H9 (cell line): ENCODE data around the gene TRAF5. TPM values are rescaled to one million over a fixed set of nuclear protein-coding genes. Genes with fewer than 3 reads are reported as not detected.

Experiments
- DNase-seq: peaks from one replicate; pipeline ENCODE4 v3.0.0-alpha.2; 2017
- H2AFZ ChIP-seq: one replicate; pipeline ENCODE4 v1.6.1; 2013; ENCODE audit warnings: mild to moderate bottlenecking, low read length, control low read depth, moderate library complexity
- H2AK5ac ChIP-seq: 2 replicates; pipeline ENCODE4 v1.6.1; 2013; ENCODE audit warnings: low read length, control low read depth, mixed read lengths; ENCODE audit not compliant: insufficient read length
- H2BK120ac ChIP-seq: one replicate; pipeline ENCODE4 v1.6.1; 2013; ENCODE audit warnings: low read depth, mild to moderate bottlenecking, low read length, control low read depth, inconsistent platforms; ENCODE audit not compliant: poor library complexity, severe bottlenecking
- H2BK12ac ChIP-seq: 2 replicates; pipeline ENCODE4 v1.6.1; 2013; ENCODE audit warnings: low read length, control low read depth, mixed read lengths, low read depth; ENCODE audit not compliant: insufficient read length
- H2BK15ac ChIP-seq: 2 replicates; pipeline ENCODE4 v1.6.1; 2013; ENCODE audit warnings: low read depth, low read length, control low read depth
- H2BK20ac ChIP-seq: one replicate; pipeline ENCODE4 v1.6.1; 2013; ENCODE audit warnings: low read depth, mild to moderate bottlenecking, low read length, control low read depth, inconsistent platforms; ENCODE audit not compliant: poor library complexity, severe bottlenecking
- H2BK5ac ChIP-seq: 2 replicates; pipeline ENCODE4 v1.6.1; 2013; ENCODE audit warnings: low read length, control low read depth, mixed read lengths; ENCODE audit not compliant: insufficient read length
- H3K14ac ChIP-seq: 2 replicates; pipeline ENCODE4 v1.6.1; 2013; ENCODE audit warnings: low read length, control low read depth; ENCODE audit not compliant: insufficient read depth
- H3K18ac ChIP-seq: 2 replicates; pipeline ENCODE4 v1.6.1; 2013; ENCODE audit warnings: low read depth, mild to moderate bottlenecking, mixed read lengths, low read length, control low read depth; ENCODE audit not compliant: insufficient read length
- H3K23ac ChIP-seq: 2 replicates; pipeline ENCODE4 v1.6.1; 2013; ENCODE audit warnings: low read length, control low read depth, mixed read lengths, low read depth; ENCODE audit not compliant: insufficient read length
- H3K23me2 ChIP-seq: 2 replicates; pipeline ENCODE4 v1.6.1; 2013; ENCODE audit warnings: low read depth, mild to moderate bottlenecking, mixed read lengths, low read length, control low read depth; ENCODE audit not compliant: insufficient read length, poor library complexity, severe bottlenecking
- H3K27ac ChIP-seq: 2 replicates; pipeline ENCODE4 v1.5.1; 2013; ENCODE audit warnings: low read length, control low read depth, mixed read lengths, low read depth; ENCODE audit not compliant: insufficient read length
- H3K27me3 ChIP-seq: 2 replicates; pipeline ENCODE4 v1.6.1; 2013; ENCODE audit warnings: low read length, control low read depth, inconsistent platforms; ENCODE audit not compliant: insufficient read depth
- H3K4ac ChIP-seq: 2 replicates; pipeline ENCODE4 v1.6.1; 2013; ENCODE audit warnings: low read depth, mild to moderate bottlenecking, control low read depth, inconsistent platforms, low read length, moderate library complexity
- H3K4me1 ChIP-seq: 2 replicates; pipeline ENCODE4 v1.6.1; 2013; ENCODE audit warnings: low read length, control low read depth, inconsistent platforms; ENCODE audit not compliant: insufficient read depth
- H3K4me2 ChIP-seq: 2 replicates; pipeline ENCODE4 v1.6.1; 2013; ENCODE audit warnings: low read length, control low read depth, mixed read lengths; ENCODE audit not compliant: insufficient read length, insufficient read depth
- H3K56ac ChIP-seq: 2 replicates; pipeline ENCODE4 v1.6.1; 2013; ENCODE audit warnings: low read depth, mild to moderate bottlenecking, mixed read lengths, low read length, control low read depth; ENCODE audit not compliant: insufficient read length
- H3K79me1 ChIP-seq: 2 replicates; pipeline ENCODE4 v1.6.1; 2013; ENCODE audit warnings: low read depth, mild to moderate bottlenecking, moderate library complexity, low read length, control low read depth, inconsistent platforms; ENCODE audit not compliant: insufficient read depth, poor library complexity, severe bottlenecking
- H3K79me2 ChIP-seq: 2 replicates; pipeline ENCODE4 v1.6.1; 2013; ENCODE audit warnings: low read length, control low read depth, inconsistent platforms; ENCODE audit not compliant: insufficient read depth
- H3K9ac ChIP-seq: 2 replicates; pipeline ENCODE4 v1.6.1; 2013; ENCODE audit warnings: low read length, control low read depth, mixed read lengths; ENCODE audit not compliant: insufficient read length; ENCODE audit errors: extremely low read depth
- H3K9me3 ChIP-seq: one replicate; pipeline ENCODE4 v1.6.1; 2013; ENCODE audit warnings: low read depth, low read length, inconsistent platforms; ENCODE audit not compliant: control insufficient read depth
- H3T11ph ChIP-seq: one replicate; pipeline ENCODE4 v1.6.1; 2013; ENCODE audit warnings: mild to moderate bottlenecking, low read length, control low read depth, inconsistent platforms
- H4K20me1 ChIP-seq: one replicate; pipeline ENCODE4 v1.6.1; 2013; ENCODE audit not compliant: control insufficient read depth, insufficient read length, insufficient read depth
- H4K5ac ChIP-seq: 2 replicates; pipeline ENCODE4 v1.6.1; 2013; ENCODE audit warnings: low read depth, mild to moderate bottlenecking, mixed read lengths, low read length, control low read depth; ENCODE audit not compliant: insufficient read length
- H4K8ac ChIP-seq: replicated peaks from 2 replicates; pipeline ENCODE4 v1.6.1; 2013; ENCODE audit warnings: low read length, control low read depth, mixed read lengths, low read depth; ENCODE audit not compliant: insufficient read length
- H4K91ac ChIP-seq: 2 replicates; pipeline ENCODE4 v1.6.1; 2013; ENCODE audit warnings: low read depth, mild to moderate bottlenecking, moderate library complexity, mixed read lengths, low read length, control low read depth; ENCODE audit not compliant: insufficient read length
- H3K27ac Mint-ChIP-seq, 3 experiments: 2 replicates in 2 of 3; 3 replicates in 1 of 3; pipeline ENCODE4 v1.8.0; 2020 to 2021; ENCODE audit warnings: mixed read lengths in 3 of 3, mild to moderate bottlenecking in 1 of 3, moderate library complexity in 1 of 3
- H3K27me3 Mint-ChIP-seq: 2 replicates; pipeline ENCODE4 v1.8.0; 2021; ENCODE audit warnings: low read depth, mild to moderate bottlenecking, moderate library complexity, mixed read lengths
- H3K36me3 Mint-ChIP-seq, 3 experiments: 2 replicates in 2 of 3; 3 replicates in 1 of 3; pipeline ENCODE4 v1.8.0; 2020 to 2021; ENCODE audit warnings: low read depth in 3 of 3, mixed read lengths in 3 of 3; ENCODE audit not compliant: insufficient read depth in 1 of 3
- H3K4me1 Mint-ChIP-seq, 2 experiments: 2 replicates each; pipeline ENCODE4 v1.8.0; 2020; ENCODE audit warnings: mixed read lengths in 2 of 2
- H3K4me3 Mint-ChIP-seq, 2 experiments: 2 replicates in 1 of 2; 3 replicates in 1 of 2; pipeline ENCODE4 v1.8.0; 2020 to 2021; ENCODE audit warnings: mild to moderate bottlenecking in 2 of 2, mixed read lengths in 2 of 2, moderate library complexity in 1 of 2
- H3K9me3 Mint-ChIP-seq, 2 experiments: 2 replicates in 1 of 2; 3 replicates in 1 of 2; pipeline ENCODE4 v1.8.0; 2020; ENCODE audit warnings: mild to moderate bottlenecking in 2 of 2, mixed read lengths in 2 of 2, moderate library complexity in 1 of 2
- WGBS: extraction: QIAGEN DNeasy Blood & Tissue Kit; methylation state at CpG from one replicate; pipeline ENCODE4 v1.1.7; 2013; ENCODE audit warnings: missing lambda C conversion rate, low lambda C conversion rate, mixed read lengths; ENCODE audit not compliant: insufficient read length; ENCODE audit errors: extremely low coverage; 5-methylcytosine and 5-hydroxymethylcytosine counted together
- total RNA-seq: library from RNA; stranded (reverse); gene quantifications from 2 replicates; pipeline ENCODE4 v1.2.1, GENCODE V29; 2021
- TF ChIP-seq, protein P1 (sequence below): fragments of 200-600 bp; sonication (generic); conservative IDR thresholded peaks from 3 replicates; pipeline ENCODE4 v1.8.0; 2021; ENCODE audit warnings: antibody characterized with exemption, mild to moderate bottlenecking

Gene TRAF5
- total RNA-seq, 1 experiment from 2014 or later, result 19.1 TPM

GRCh38 chr1:211281320-211282022 is 45.2 kb upstream of the TRAF5 start:
- H2AFZ ChIP-seq, result no peak overlapping the region
- no peak overlapping the region for H2AK5ac ChIP-seq
- no peak for DNase-seq
- H3K23me2 ChIP-seq, result no peaks in the 10 kb centered on the region
- H3K27me3 Mint-ChIP-seq, result no peaks in the 10 kb centered on the region
- H3K9me3 ChIP-seq, result no peaks in the 10 kb centered on the region
- H3K9me3 Mint-ChIP-seq, result no peaks in the 10 kb centered on the region
- H2BK20ac ChIP-seq, result no peak overlapping the region
- H3K79me2 ChIP-seq, result no peaks in the 10 kb centered on the region
- no peak overlapping the region for H3K4me2 ChIP-seq
- H3K27ac Mint-ChIP-seq, result no peak overlapping the region
- no peak overlapping the region for H4K8ac ChIP-seq
- no peak overlapping the region for H3K27ac ChIP-seq
- H3K4me1 ChIP-seq, result no peaks in the 10 kb centered on the region
- WGBS, result no CpG with 5 or more reads among the region's 6 CpGs
- no peak overlapping the region for H3K23ac ChIP-seq
- H3K27me3 ChIP-seq, result no peaks in the 10 kb centered on the region
- H4K20me1 ChIP-seq, result no peaks in the 10 kb centered on the region
- no peak overlapping the region for H2BK5ac ChIP-seq
- H3K36me3 Mint-ChIP-seq, result peaks cover 2 to 28% (median 17%) of the 10 kb centered on the region in 3 experiments; a peak in 6 of 7 replicates
- H3K4ac ChIP-seq, result no peak overlapping the region
- H2BK12ac ChIP-seq, result no peak overlapping the region
- no peaks in the 10 kb centered on the region for H3K79me1 ChIP-seq
- no peak overlapping the region for H4K5ac ChIP-seq
- no peak overlapping the region for H2BK15ac ChIP-seq
- H3K4me3 Mint-ChIP-seq, result no peak overlapping the region
- H2BK120ac ChIP-seq, result no peak overlapping the region
- no peak overlapping the region for H3K14ac ChIP-seq
- no peak overlapping the region for H3K18ac ChIP-seq
- H3T11ph ChIP-seq, result no peak overlapping the region
- H3K56ac ChIP-seq, result no peak overlapping the region
- H4K91ac ChIP-seq, result no peak overlapping the region
- TF ChIP-seq, protein P1, sequence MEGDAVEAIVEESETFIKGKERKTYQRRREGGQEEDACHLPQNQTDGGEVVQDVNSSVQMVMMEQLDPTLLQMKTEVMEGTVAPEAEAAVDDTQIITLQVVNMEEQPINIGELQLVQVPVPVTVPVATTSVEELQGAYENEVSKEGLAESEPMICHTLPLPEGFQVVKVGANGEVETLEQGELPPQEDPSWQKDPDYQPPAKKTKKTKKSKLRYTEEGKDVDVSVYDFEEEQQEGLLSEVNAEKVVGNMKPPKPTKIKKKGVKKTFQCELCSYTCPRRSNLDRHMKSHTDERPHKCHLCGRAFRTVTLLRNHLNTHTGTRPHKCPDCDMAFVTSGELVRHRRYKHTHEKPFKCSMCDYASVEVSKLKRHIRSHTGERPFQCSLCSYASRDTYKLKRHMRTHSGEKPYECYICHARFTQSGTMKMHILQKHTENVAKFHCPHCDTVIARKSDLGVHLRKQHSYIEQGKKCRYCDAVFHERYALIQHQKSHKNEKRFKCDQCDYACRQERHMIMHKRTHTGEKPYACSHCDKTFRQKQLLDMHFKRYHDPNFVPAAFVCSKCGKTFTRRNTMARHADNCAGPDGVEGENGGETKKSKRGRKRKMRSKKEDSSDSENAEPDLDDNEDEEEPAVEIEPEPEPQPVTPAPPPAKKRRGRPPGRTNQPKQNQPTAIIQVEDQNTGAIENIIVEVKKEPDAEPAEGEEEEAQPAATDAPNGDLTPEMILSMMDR, result no peak
- H3K9ac ChIP-seq, result no peak overlapping the region
- no peaks in the 10 kb centered on the region for H3K4me1 Mint-ChIP-seq
